Astrocyte of the cerebellum (primary cell): ENCODE data around the gene FOXF2.

Experiments
- DNase-seq: peaks from one replicate; pipeline ENCODE4 v3.0.0-alpha.2; 2011; ENCODE audit warnings: low read depth
- H3K4me3 ChIP-seq: 2 replicates; pipeline ENCODE4 v1.5.1; 2011; ENCODE audit warnings: mild to moderate bottlenecking, low read depth, low read length, moderate library complexity
- in situ Hi-C: cut with HindIII; loops from 2 replicates; pipeline ENCODE4 v1.10.0; 2017; ENCODE audit warnings: low sequenced_read_pairs
- TF ChIP-seq, protein P1 (sequence below): IDR thresholded peaks from 2 replicates; pipeline ENCODE4 v1.5.1; 2012; ENCODE audit warnings: low read length, low read depth, moderate library complexity, mild to moderate bottlenecking; ENCODE audit errors: missing control alignments

Gene FOXF2

DNA sequence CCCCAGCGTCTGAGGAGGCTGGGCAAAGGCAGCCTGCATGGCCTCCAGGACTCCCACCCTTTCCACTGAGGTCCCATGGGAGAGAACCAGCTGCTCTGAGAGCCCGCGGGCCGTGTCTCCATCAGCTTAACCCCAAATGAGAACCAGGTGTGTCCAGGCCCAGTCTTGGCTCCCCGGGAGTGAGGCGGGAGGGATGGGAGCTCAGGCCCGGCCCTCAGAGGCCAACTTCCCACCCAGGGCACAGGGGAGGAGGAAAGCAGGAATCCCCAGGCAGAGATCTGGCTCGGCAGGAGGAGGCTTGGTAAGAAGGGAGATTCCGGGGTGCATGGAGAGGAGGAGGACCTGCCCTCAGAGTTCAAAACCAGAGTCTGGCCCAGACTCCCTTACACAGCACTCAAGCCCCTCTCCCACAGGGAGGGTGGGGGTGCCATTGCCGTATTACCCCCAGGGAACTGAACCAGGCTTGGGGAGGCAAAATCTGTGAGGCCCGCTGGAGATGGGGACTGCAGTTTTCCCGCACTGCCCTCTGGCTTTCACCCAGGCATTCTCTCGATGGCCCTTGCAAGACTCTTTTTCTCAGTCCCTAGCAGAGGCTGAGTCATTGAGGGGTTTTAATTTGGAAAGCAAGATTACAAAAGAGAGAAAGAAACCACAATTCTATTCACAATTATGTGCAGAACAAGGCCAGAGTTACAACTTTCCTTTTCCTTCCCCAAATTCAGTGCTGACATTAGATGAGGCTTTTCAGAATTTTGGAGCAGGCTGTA lies 17.1 kb downstream of the FOXF2 start:
- in situ Hi-C loops = no loop called here
- peak; percentile 12 for DNase-seq
- H3K4me3 ChIP-seq = no peak overlapping the region
- TF ChIP-seq, protein P1, sequence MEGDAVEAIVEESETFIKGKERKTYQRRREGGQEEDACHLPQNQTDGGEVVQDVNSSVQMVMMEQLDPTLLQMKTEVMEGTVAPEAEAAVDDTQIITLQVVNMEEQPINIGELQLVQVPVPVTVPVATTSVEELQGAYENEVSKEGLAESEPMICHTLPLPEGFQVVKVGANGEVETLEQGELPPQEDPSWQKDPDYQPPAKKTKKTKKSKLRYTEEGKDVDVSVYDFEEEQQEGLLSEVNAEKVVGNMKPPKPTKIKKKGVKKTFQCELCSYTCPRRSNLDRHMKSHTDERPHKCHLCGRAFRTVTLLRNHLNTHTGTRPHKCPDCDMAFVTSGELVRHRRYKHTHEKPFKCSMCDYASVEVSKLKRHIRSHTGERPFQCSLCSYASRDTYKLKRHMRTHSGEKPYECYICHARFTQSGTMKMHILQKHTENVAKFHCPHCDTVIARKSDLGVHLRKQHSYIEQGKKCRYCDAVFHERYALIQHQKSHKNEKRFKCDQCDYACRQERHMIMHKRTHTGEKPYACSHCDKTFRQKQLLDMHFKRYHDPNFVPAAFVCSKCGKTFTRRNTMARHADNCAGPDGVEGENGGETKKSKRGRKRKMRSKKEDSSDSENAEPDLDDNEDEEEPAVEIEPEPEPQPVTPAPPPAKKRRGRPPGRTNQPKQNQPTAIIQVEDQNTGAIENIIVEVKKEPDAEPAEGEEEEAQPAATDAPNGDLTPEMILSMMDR = no peak

DNA sequence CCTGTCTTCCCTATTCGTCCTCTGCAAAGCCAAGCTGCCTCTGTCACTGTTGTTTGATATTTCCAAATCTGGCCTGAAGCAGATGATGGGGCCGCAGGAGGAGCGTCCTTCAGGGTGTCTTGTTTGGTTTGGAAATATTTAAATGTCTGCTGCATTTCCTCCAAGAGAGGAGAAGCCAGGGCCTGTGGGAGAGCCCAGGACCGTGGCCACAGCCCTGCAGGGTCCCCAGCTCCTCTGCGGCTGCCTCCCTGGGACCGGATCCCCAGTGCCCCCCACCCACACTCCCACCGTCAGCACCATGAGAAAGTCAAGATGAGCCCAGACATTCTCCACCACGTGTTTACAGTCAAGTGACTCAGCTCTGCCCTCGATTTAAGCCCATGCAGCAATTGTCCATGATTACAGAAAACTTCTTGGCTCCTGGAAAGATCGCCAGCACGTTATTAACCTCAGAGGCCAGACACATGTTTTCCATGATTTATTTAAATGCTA lies 18.2 kb downstream of the FOXF2 start:
- TF ChIP-seq, protein P1 = no peak
- in situ Hi-C loops = no loop called here
- no peak overlapping the region for H3K4me3 ChIP-seq
- DNase-seq = no peak

DNA sequence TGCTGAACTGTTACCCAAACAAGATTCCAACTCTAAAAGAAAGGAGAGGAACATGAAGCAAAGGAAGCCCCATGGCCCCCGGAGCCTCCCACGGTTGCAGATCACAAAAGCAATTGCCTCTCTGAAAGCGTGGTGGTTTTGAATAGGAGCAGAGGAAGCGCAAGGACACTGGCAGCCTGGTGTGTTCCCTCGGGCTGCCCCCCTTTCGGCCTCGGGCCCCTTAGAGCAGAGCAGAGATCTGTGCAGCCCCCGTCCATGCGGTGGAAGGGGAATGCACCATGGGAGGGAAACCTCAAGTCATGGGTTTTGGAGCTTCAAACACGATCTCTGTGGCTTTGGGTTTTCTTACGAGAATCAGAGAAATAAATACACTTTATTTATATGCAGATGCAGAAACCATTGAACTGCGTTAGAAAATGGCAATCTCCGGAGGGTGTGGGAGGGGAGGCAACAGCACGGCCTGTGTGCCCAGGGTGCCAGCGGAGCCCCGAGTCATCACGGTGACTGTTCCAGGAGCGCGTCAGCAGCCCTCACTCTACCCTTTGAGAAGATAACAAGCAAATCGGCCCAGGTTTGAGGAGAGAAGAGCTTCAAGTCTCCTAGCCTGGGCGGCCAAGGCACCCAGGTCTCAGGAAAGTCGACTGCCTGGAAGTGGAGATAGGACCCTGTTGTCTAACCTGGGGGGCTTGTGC lies 20.5 kb downstream of the FOXF2 start:
- TF ChIP-seq, protein P1 = no peak
- in situ Hi-C loops = no loop called here
- peak; percentile 2 for DNase-seq

DNA sequence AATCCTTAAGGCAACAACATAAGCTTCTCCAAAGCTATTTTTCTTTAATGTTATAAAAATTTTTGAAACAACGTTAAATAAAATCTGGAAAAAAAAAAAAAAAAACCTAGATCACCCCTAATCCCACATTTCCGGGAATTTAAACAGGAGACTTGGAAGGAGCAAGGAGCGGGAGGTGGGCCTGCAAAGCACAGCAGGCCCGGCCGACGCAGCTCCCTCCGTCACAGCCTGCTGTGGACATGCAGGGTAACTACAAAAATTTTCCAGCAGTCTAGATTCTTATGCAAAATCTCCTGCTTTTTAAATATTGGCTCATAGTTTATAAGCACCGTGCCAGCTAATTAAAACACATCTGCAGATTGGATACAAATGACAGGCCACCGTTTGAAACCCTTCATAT lies 23.5 kb downstream of the FOXF2 start:
- TF ChIP-seq, protein P1 = no peak
- no peak overlapping the region for H3K4me3 ChIP-seq
- in situ Hi-C loops = no loop called here
- no peak for DNase-seq

More for the DNA sequence above, 20.5 kb downstream of the FOXF2 start:
- no peak overlapping the region for H3K4me3 ChIP-seq

DNA sequence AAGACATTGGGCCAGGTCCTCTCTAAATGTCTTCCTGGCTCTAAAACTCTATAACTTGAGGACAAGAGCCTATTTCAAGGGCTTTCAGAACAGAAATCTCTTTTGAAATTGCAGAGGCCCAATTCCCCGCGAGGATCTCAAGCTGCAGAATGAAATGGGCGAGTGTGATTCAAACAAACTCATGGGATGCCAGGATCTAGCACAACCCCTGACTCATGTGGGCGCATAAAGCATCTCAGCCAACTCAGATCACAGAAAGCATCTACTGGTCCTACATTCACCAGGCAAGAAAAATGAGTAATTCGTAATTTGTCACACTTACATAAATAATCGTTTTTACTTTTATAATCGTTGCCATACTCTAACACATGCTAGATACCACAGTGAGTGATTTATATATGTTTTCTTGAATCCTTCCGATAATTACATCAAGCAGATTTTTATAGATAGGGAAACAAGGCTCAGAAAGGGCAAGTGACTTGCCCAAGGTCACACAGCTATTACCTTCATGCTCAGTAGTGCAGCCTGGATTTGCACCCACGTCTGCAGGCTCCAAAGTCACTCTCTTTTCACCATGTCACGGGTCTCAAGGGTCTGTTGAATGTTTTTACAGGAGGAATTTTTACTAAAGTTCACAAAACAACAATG lies 26.2 kb downstream of the FOXF2 start:
- TF ChIP-seq, protein P1 = no peak
- no peak overlapping the region for H3K4me3 ChIP-seq
- DNase-seq = no peak
- in situ Hi-C loops = no loop called here

DNA sequence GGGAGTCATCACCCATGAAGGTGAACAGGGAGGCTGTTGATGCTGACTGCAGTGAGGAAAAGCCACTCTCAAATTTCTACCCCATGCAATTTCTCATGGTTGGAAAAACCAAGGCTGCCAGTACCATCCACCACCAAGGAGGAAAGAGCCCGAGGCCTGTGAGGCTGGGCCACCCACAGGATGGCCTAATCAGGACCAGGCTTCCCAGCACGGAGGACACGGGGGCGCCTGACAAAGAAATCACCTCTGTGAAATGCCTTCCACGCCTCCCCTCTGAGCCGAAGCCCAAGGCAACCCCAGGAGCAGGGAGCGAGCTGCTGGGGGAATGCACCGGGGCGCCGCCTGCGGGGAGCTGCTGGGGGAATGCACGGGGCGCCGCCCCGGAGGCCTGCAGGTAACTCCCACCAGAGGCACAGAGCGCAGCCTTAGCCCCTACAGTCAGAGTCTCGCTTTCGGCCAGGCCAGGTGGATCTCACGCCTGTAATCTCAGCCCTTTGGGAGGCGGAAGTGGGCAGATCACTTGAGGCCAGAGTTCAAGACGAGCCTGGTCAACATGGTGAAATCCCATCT lies 26.9 kb downstream of the FOXF2 start:
- in situ Hi-C loops = no loop called here
- H3K4me3 ChIP-seq = no peak overlapping the region
- DNase-seq = no peak
- TF ChIP-seq, protein P1 = no peak
